BJ (cell line): ENCODE data around the gene BCAS1. TPM values are rescaled to one million over a fixed set of nuclear protein-coding genes. Genes with fewer than 3 reads are reported as not detected.

Experiments
- CTCF ChIA-PET: fragments of 350-600 bp; formaldehyde crosslinking; extraction: SDS; loops from one replicate; lab custom pipeline; 2021; ENCODE audit warnings: antibody characterized with exemption, inconsistent platforms; lab: Yijun Ruan, JAX
- POLR2A ChIA-PET: fragments of 300-600 bp; sonication (Branson Sonifier 250); formaldehyde crosslinking; extraction: SDS; loops from one replicate; lab custom pipeline; 2021; ENCODE audit warnings: antibody characterized with exemption; lab: Charles Lee
- DNase-seq: peaks from one replicate; pipeline ENCODE4 v3.0.0-alpha.2; 2011; ENCODE audit warnings: low read depth
- H3K27me3 ChIP-seq: 2 replicates; pipeline ENCODE4 v1.6.0; 2011; ENCODE audit warnings: low read length; ENCODE audit not compliant: control insufficient read depth, insufficient read depth
- H3K36me3 ChIP-seq: 2 replicates; pipeline ENCODE4 v1.5.1; 2011; ENCODE audit warnings: low read length; ENCODE audit not compliant: control insufficient read depth, insufficient read depth
- H3K4me3 ChIP-seq: 2 replicates; pipeline ENCODE4 v1.5.1; 2011; ENCODE audit warnings: low read depth, mild to moderate bottlenecking, control low read depth, low read length
- CTCF ChIP-seq: IDR thresholded peaks from 2 replicates; pipeline ENCODE4 v1.5.1; 2011; ENCODE audit warnings: low read depth, mild to moderate bottlenecking, control low read depth, inconsistent platforms, low read length, moderate library complexity; ENCODE audit not compliant: insufficient read depth
- polyA plus RNA-seq: library from polyadenylated mRNA; depleted of rRNA; stranded (reverse); fragments of >200 nt; gene quantifications from 2 replicates; pipeline ENCODE4 v1.2.3, GENCODE V29; 2011

BCAS1 gene
- polyA plus RNA-seq, 1 experiment = not detected

- H3K27me3 ChIP-seq = no peaks in the 10 kb centered on the region
- no peak for TF ChIP-seq CTCF
- H3K4me3 ChIP-seq = no peak overlapping the region
- no peaks in the 10 kb centered on the region for H3K36me3 ChIP-seq
- DNase-seq = no peak
- CTCF ChIA-PET = interaction anchor here (0.6 to 19.0 kb wide), 14 partner anchors 9 to 557 kb away, joined by 3 to 544 read pairs (median 4); partner anchors contain the start of gene PFDN4
- POLR2A ChIA-PET = interaction anchor here (1.1 kb wide), 1 partner anchor 11 kb away, joined by 3 read pairs; no protein-coding TSS in a partner anchor
Observed at GRCh38 chr20:54097236-54097529, 26.8 kb upstream of the BCAS1 start.

- POLR2A ChIA-PET = no interaction called here
- no peak for TF ChIP-seq CTCF
- H3K36me3 ChIP-seq = no peaks in the 10 kb centered on the region
- DNase-seq = no peak
- H3K27me3 ChIP-seq = no peaks in the 10 kb centered on the region
- CTCF ChIA-PET = interaction anchor here (1.0 to 19.0 kb wide), 5 partner anchors 9 to 550 kb away, joined by 3 to 544 read pairs (median 4); partner anchors contain the start of gene PFDN4
- H3K4me3 ChIP-seq = no peak overlapping the region
Observed at GRCh38 chr20:54095824-54096223, 25.4 kb upstream of the BCAS1 start.

DNA sequence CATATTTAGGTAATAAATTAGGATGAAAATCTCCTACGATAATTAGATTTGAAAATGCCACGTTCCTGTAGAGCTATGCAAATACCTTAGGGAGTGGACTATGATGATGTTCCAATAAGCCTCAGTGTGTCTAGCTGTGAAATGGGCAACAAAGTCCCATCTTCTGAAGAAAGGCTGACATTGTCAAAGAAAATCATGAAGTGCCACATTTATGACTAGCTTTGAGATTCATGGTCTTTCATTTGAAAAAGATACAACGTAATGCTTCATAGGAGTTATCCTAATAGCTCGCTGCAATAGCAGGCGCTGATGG is 23.8 kb upstream of the BCAS1 start:
- Histone ChIP-seq H3K4me3 (no peak overlapping the region), H3K36me3 (no peaks in the 10 kb centered on the region), H3K27me3 (no peaks in the 10 kb centered on the region; the same call in 1 of the 2 replicates)
- TF ChIP-seq CTCF = no peak
- DNase-seq = no peak
- CTCF ChIA-PET = interaction anchor here (0.6 to 19.0 kb wide), 4 partner anchors 10 to 117 kb away, joined by 3 to 544 read pairs (median 4); partner anchors contain the start of gene PFDN4
- POLR2A ChIA-PET = no interaction called here

GRCh38 chr20:54093423-54094267 is 23.3 kb upstream of the BCAS1 start:
- TF ChIP-seq CTCF = no peak
- H3K4me3 ChIP-seq = no peak overlapping the region
- CTCF ChIA-PET = interaction anchor here (0.7 to 19.0 kb wide), 4 partner anchors 11 to 109 kb away, joined by 3 to 544 read pairs (median 5); partner anchors contain the start of gene PFDN4
- DNase-seq = no peak
- POLR2A ChIA-PET = no interaction called here
- no peaks in the 10 kb centered on the region for H3K36me3 ChIP-seq
- no peaks in the 10 kb centered on the region; the same call in 1 of the 2 replicates for H3K27me3 ChIP-seq

- Histone ChIP-seq H3K4me3 (no peak overlapping the region), H3K27me3 (no peaks in the 10 kb centered on the region; the same call in 1 of the 2 replicates), H3K36me3 (no peaks in the 10 kb centered on the region)
- DNase-seq = no peak
- CTCF ChIA-PET = interaction anchor here (1.1 to 19.0 kb wide), 4 partner anchors 12 to 512 kb away, joined by 3 to 544 read pairs (median 10); partner anchors contain the start of gene PFDN4
- no peak for TF ChIP-seq CTCF
- POLR2A ChIA-PET = no interaction called here
Observed at GRCh38 chr20:54092021-54092420, 21.6 kb upstream of the BCAS1 start.
